NCI-H526 treated with DMSO at 0.1 percent for 48 hours (cell line): ENCODE data around the gene CLIP1.
"Not testable (repeated sequence)": the region's sequence is repeated elsewhere in the genome, so short reads cannot be mapped to it uniquely, and the experiment has no call there.

ENCODE experiments used
- DNase-seq: peaks from one replicate; lab custom pipeline; 2025; lab: John Stamatoyannopoulos, UW

Gene CLIP1

GRCh38 chr12:122435186-122435585 is 12.7 kb upstream of the CLIP1 start:
- no peak for DNase-seq

- not testable (repeated sequence) for DNase-seq
Measured at GRCh38 chr12:122429043-122429442, 6.6 kb upstream of the CLIP1 start.

- DNase-seq: no peak
Measured at GRCh38 chr12:122427403-122427802, 4.9 kb upstream of the CLIP1 start.

DNA sequence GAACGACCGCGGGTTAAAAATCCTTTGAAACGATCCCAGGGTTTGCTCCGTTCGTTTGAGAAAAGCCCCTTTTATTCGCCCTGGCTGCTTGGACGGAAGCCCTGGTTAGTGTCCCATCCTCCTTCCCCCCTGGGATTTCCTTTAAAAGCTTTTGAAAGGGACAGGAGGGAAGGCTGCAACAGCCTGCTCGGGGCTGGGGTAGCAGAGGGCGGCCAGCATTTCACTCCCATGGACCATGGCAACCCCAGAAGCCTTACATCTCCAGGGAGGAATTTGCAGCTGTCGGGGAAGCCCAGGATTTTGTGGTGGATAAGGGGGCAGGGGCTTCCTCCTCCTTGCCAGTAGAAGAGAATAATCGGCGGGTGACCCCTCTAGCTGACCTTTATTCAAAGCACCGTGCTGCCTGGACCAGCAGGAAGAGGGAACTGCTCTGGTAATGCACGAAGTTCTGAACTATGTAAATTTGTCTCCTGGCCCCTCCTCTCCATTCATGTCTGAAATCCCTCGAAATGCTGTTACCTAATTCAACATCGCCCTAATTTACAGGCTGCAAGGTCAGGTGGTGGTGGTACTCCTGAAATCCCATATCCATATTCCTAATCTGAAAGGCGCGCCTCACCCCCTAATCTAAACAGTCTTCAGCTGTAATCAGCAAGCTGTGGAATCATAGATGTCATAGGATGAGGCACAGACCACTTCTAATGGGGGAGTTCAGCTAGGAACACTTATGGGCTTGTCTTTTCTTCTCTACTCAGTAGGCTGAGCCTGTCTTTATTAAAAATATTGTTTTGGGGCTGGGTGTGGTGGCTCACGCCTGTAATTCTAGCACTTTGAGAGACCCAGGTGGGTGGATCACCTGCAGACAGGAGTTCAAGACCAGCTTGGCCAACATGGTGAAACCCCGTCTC is 1.0 kb upstream of the CLIP1 start:
- peak; percentile 38 for DNase-seq

DNA sequence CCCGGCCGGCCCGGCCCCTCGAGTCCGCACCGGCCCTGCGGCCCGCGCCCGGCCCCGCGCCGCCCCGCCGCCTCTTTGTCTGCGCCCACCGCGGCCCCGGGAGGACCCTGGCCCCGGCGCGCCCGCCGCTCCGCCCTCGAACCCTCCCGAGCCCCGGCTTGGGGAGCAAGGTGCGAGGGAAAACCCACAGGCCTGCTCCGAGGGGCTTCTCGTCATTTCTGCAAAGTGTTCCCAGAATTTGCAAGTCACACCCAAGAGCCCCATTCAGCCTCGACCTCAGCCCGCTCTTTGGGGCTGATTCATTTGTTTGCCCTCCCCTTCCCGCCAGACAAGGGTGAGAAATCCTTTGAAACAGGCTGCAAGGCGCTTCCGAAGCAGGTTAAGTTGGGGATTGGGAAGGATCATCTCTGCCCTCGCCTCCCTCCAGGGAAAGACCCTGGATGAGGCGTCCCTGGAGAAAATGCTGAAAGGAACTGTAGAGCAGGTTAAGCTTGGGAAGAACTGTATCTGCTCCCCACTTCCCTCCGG is 325 bp upstream of the CLIP1 start:
- no peak for DNase-seq

GRCh38 chr12:122421187-122421820 is 1.2 kb downstream of the CLIP1 start:
- peak; percentile 38 for DNase-seq

DNA sequence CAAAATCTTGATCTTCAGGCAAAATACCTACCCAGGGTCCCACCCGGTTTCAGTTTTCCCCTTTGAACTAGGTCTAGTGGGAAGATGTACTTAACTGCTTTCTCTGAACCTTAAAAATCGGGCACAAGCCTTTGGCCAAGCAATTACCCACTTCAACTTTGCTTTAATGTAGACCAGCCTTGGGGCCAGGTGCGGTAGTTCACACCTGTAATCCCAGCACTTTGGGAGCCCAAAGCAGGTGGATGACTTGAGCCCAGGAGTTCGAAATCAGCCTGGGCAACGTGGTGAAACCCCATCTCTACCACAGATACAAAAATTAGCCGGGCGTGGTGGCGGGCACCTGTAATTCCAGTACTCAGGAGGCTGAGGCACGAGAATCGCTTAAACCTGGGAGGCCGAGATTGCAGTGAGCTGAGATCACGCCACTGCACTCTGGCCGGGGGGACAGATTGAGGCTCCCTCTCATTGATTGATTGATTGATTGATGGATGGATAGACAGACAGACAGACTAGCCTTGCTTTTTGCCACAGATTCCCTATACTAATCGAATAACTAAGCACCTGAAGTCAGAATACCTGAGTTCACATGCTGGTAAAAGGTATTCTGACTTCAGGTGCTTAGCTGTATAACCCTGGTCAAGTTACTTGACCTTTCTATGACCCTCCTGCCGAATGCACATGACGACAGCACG is 1.9 kb downstream of the CLIP1 start:
- DNase-seq: no peak

- not testable (repeated sequence) for DNase-seq
Measured at GRCh38 chr12:122419094-122419493, 3.4 kb downstream of the CLIP1 start.

DNA sequence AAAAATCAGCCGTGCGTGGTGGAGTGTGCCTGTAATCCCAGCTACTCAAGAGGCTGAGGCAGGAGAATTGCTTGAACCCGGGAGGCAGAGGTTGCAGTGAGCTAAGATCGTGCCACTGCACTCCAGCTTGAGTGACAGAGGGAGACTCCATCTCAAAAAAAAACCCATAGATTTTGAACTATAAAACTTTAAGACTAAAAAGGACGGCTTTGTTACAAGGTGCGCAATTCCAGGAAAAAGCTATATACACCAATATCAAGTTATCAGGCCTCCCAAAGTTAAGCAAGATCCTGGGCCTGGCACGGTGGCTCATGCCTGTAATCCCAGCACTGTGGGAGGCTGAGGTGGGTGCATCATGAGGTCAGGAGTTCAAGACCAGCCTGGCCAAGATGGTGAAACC is 6.8 kb downstream of the CLIP1 start:
- not testable (repeated sequence) for DNase-seq

DNA sequence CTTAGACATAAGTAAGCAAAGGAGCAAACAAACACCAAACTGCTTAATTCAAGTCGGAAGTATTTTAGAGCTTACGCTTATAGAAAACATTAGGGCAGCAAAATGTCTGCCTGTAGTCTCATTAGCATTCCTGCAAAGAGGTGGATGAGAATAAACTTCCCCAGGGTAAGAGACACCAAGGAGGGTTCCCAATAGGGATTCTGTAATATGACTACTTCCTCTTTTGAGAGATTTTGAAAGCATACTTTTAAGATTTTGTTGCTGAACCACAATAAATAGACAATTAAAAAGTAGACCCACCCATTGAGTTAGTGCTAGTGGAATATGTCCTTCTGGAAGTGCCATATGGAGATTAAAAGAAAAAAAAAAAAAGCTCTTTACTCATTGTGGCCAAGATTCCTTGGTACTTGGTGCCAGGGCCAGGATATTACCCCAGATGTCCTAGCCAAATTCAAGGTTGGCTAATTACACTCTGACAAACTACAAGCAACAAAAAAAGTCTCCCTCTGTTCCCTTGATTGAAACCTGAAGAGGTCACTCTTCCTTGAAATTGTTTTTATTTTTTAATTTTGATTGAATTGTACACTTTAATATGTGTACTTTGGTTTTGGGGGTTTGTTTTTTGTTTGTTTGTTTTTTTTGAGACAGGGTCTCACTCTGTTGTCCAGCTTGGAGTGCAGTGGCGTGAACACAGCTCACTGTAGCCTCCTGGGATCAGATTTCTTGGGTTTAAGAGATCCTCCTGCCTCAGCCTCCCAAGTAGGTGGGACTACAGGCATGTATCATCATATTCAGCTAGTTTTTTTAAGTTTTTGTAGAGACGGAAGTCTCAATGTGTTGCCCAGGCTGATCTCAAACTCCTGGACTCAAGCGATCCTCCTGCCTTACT is 8.7 kb downstream of the CLIP1 start:
- no peak for DNase-seq

- DNase-seq: no peak
Measured at GRCh38 chr12:122412851-122413433, 9.5 kb downstream of the CLIP1 start.

DNA sequence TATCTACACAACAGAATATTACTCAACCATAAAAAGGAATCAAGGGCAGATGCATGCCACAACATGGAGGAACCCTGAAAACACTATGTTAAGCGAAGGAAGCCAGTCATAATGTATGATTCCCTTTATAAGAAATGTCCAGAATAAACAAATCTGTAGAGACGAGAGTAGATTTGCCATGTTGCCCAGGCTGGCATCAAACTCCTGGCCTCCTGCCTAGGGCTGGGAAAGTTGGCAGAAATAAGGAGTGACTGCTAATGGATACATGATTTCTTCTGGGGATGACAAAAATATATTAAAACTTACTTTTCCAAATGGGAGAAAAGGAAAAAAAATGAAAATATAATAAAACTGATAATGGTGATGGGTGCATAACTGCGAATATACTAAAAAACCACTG is 10.9 kb downstream of the CLIP1 start:
- no peak for DNase-seq

DNA sequence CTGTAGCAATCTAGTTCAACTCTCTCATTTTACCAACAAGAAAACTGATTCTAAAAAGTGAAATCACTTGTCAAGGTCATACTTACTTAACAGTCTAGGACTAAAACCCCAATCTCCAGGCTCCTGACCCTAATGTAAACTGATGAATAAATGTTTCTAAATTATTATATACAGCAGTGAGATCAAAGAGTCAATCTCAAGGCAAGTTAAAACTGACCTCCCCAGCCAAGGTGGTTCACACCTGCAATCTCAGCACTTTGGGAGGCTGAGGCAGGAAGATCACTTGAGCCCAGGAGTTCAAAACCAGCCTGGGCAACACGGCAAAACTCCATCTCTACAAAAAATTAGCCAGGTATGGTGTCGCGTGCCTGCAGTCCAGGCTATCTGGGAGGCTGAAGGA is 15.3 kb downstream of the CLIP1 start:
- no peak for DNase-seq

DNA sequence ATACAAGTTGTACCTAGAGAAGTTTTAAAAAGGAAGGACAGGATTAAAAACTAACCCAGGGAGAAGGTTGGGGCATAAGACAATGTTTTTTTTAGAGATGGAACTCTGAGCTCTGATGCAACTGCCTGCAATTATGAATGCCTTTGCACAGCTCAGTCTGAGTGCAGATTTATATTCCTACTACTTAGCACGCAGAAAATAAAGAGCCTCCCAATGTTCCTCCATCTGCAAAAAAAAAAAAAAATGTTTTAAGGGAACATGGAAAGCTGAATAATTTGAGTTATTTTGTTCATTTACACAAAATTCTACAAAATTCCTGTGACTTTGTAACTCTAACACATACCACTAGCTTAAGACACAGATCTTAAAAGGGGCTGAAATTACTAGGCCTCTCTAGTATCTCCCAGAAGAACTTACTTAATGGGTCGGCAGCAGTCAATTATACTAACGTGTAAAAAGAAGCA is 15.7 kb downstream of the CLIP1 start:
- no peak for DNase-seq

DNA sequence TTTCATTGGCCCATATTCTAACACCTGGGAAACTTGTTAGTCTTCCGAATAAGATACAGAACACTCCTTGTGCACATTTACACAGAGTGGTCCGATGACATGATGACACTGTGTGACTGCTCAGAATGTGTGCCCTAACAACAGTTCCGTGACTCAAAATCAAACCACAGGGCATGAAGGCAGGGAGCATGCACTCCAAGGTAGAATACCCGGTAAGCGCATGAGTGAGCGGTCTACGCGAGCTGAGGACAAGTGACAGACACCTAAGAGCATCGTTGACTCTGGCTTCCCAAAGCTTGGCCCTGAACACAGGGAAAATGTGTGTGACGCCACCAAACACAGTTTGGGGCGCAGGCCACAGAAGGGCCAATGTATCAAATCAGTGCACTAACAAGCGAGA is 18.6 kb downstream of the CLIP1 start:
- no peak for DNase-seq

GRCh38 chr12:122403115-122403770 is 19.2 kb downstream of the CLIP1 start:
- no peak for DNase-seq

DNA sequence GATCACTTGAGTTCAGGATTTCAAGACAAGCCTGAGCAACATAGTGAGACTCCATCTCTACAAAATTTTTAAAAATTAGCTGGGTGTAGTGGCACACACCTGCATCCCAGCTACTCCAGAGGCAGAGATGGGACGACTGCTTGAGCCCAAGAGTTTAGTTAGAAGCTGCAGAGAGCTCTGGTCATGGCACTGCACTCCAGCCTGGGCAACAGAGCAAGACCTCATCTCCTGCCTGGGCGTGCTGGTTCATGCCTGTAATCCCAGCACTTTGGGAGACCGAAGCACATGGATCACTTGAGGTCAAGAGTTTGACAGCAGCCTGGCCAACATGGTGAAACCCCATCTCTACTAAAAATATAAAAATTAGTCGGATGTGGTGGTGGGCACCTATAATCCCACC is 20.2 kb downstream of the CLIP1 start:
- DNase-seq: no peak

DNA sequence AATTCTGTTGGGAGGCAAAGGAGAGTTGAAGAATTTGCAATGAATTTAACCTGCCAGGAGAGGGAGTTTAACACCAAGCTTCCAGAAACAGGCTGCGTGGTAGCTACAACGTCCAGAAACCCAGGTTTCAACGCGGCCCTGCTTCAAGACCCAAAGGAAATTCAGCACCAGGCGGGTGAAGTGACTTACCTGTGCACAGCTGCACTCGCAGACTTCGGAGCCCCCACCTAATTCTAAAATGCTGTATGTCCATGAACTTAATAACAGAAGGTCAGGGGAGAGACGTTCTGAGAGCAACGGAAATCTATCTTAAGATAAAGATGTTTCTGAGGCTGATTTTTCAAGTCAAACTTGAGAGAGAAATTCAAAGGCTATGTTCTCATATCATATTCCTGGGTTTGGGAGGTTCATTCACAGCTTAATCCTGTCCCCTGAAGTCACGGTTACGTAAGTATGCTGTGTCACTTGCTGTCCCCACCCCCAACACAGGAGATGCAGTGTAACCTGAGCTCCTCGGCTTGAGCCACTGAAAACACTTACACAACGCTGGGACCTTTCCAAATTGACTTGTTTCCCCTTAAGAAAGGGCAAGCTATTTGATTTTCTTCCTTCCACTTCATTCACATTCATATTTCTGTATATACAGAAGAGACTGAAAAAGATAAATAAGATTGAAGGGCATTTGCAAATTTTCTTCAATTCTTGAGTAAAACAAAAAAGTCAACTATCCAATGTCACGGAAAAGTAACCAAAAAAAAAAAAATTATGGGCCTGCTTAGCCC is 22.7 kb downstream of the CLIP1 start:
- peak; percentile 38 for DNase-seq

DNA sequence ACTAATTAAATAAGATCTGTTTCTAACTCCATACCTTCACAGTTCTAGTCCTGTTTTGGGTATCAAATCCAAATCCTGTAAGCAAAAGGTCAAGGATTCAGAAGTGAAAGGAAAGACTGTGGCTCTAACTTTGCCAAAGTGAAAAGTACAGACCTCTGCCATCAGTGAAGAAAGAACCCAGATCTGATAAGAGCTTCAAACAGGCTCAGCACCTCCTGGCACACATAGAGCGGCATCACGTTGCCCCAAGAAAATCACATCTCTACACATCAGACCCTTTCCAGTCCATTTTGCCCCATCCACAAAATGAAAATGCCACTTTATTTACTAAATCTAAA is 23.2 kb downstream of the CLIP1 start:
- DNase-seq: no peak

DNA sequence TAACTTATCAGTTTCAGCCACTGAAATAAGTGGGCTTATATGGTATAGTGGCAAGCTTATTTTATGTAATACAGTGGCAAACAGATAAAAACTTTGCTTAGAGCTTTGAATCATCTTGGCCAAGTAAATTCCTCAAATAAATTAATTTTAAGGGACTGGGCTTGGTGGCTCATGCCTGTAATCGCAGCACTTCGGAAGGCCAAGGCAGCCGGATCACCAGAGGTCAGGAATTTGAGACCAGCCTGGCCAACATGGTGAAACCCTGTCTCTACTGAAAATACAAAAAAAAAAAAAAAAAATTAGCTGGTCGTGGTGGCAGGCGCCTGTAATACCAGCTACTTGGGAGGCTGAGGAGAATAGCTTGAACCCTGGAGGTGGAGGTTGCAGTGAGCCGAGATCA is 24.5 kb downstream of the CLIP1 start:
- DNase-seq: not testable (repeated sequence)
